Activated T-helper 2 cell treated with anti-CD3 and anti-CD28 coated beads, Interferon-gamma antibody, Interleukin-2, Interleukin-4, amounts not matched to agents 10 μg/mL and 5 μg/mL and 100 μg/mL, durations not matched to agents 14 hours and 24 hours and 36 hours (primary cell): ENCODE results near the gene ATP23. TPM values are rescaled to one million over a fixed set of nuclear protein-coding genes. Genes with fewer than 3 reads are reported as not detected.

ENCODE experiments used
- DNase-seq: peaks from one replicate; pipeline ENCODE4 v3.0.0; 2021; ENCODE audit warnings: low spot score
- H3K27ac Mint-ChIP-seq: one replicate; pipeline ENCODE4 v1.8.0; 2021; ENCODE audit warnings: mixed read lengths
- H3K27me3 Mint-ChIP-seq: one replicate; pipeline ENCODE4 v1.8.0; 2021; ENCODE audit warnings: low read depth, mixed read lengths
- H3K36me3 Mint-ChIP-seq: one replicate; pipeline ENCODE4 v1.8.0; 2021; ENCODE audit warnings: low read depth, mixed read lengths
- H3K4me1 Mint-ChIP-seq: one replicate; pipeline ENCODE4 v1.8.0; 2021; ENCODE audit warnings: low read depth, mixed read lengths
- H3K4me3 Mint-ChIP-seq: one replicate; pipeline ENCODE4 v1.8.0; 2021; ENCODE audit warnings: low read depth, mild to moderate bottlenecking, moderate library complexity, mixed read lengths
- H3K9me3 Mint-ChIP-seq: one replicate; pipeline ENCODE4 v1.8.0; 2021; ENCODE audit warnings: mixed read lengths
- intact Hi-C: fragments of 100-400 bp; cut with micrococcal nuclease; formaldehyde crosslinking; loops from one replicate; pipeline ENCODE4 v1.15.1; 2023
- total RNA-seq: library from RNA; stranded (reverse); gene quantifications from 2 replicates; pipeline ENCODE4 v1.2.3, GENCODE V29; 2022

Gene ATP23
- total RNA-seq, 1 donor from 2014 or later = 12.7 TPM

DNA sequence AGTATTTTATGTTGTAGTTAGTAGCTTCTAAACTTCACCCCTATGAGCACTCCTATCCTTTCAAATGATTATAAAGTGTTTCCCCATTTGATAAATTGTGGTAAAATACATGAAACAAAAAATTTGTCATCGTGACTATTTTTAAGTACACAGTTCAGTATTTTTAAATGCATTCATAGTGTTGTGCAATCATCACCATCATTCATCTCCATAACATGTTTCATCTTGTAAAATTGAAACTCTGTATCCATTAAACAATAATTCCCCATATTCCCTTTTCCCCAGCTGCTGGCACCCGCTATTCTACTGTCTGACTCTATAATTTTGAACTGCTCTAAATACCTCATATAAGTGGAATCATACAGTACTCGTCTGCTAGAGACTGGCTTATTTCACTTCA, 52.5 kb downstream of the ATP23 start:
- peaks cover 2% of the 10 kb centered on the region for H3K27me3 Mint-ChIP-seq
- intact Hi-C loops = no loop called here
- peaks cover 14% of the 10 kb centered on the region for H3K9me3 Mint-ChIP-seq
- no peak for DNase-seq
- no peaks in the 10 kb centered on the region for H3K36me3 Mint-ChIP-seq
- H3K27ac Mint-ChIP-seq = no peak overlapping the region
- no peak overlapping the region for H3K4me3 Mint-ChIP-seq
- no peaks in the 10 kb centered on the region for H3K4me1 Mint-ChIP-seq

DNA sequence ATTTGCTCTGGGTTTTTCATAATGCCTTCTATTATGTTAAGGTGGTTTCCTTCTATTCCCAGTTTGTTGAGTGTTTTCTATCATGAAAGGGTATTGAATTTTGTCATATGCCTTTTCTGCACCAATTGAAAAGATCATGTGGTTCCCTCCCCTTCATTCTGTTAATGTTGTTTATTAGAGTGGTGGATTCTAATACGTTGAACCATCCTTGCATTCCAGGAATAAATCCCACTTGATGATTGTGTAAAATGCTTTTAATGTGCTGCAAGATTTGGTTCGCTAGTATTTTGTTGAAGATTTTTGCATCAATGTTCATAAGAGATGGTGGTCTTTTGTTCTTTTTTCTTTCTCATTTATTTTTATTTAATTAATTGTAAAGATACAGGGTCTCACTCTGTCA, 55.2 kb downstream of the ATP23 start:
- Mint-ChIP-seq H3K4me1 (no peaks in the 10 kb centered on the region), H3K4me3 (no peak overlapping the region), H3K36me3 (no peaks in the 10 kb centered on the region), H3K27ac (no peak overlapping the region), H3K9me3 (peaks cover 25% of the 10 kb centered on the region), H3K27me3 (no peaks in the 10 kb centered on the region)
- intact Hi-C loops = no loop called here
- DNase-seq = no peak

DNA sequence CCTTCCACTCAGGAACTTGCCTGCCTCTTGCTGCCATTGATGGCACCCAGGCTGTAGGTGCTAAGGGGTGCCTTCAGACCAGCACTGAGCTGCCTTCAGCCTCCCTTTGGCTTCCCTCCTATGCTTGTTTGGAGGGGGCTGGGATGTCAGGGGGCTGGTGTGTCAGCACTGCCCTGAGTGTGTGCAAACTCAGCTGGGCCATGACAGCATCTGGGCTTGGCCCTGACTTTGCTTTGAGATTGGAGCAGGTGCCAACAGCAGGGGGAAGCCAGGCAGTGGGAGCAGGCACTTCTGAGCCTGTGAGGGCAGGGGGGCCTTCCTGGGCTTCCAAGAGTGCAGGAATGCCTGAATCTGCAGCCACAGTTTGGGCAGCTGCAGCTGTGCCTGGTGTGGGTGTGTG, 56.9 kb downstream of the ATP23 start:
- no peaks in the 10 kb centered on the region for H3K4me1 Mint-ChIP-seq
- H3K27me3 Mint-ChIP-seq = no peaks in the 10 kb centered on the region
- DNase-seq = no peak
- no peak overlapping the region for H3K4me3 Mint-ChIP-seq
- no peak overlapping the region for H3K27ac Mint-ChIP-seq
- intact Hi-C loops = no loop called here
- H3K9me3 Mint-ChIP-seq = peaks cover 25% of the 10 kb centered on the region
- H3K36me3 Mint-ChIP-seq = no peaks in the 10 kb centered on the region

GRCh38 chr12:58000499-58000898, 59.1 kb downstream of the ATP23 start:
- Mint-ChIP-seq H3K9me3 (peaks cover 25% of the 10 kb centered on the region), H3K36me3 (no peaks in the 10 kb centered on the region), H3K4me1 (no peaks in the 10 kb centered on the region), H3K4me3 (no peak overlapping the region), H3K27ac (no peak overlapping the region), H3K27me3 (no peaks in the 10 kb centered on the region)
- DNase-seq = no peak
- intact Hi-C loops = no loop called here

GRCh38 chr12:58007875-58008274, 66.5 kb downstream of the ATP23 start:
- H3K4me1 Mint-ChIP-seq = no peaks in the 10 kb centered on the region
- H3K36me3 Mint-ChIP-seq = no peaks in the 10 kb centered on the region
- intact Hi-C loops = no loop called here
- H3K4me3 Mint-ChIP-seq = no peak overlapping the region
- no peak overlapping the region for H3K27ac Mint-ChIP-seq
- H3K27me3 Mint-ChIP-seq = no peaks in the 10 kb centered on the region
- DNase-seq = no peak
- no peaks in the 10 kb centered on the region for H3K9me3 Mint-ChIP-seq

DNA sequence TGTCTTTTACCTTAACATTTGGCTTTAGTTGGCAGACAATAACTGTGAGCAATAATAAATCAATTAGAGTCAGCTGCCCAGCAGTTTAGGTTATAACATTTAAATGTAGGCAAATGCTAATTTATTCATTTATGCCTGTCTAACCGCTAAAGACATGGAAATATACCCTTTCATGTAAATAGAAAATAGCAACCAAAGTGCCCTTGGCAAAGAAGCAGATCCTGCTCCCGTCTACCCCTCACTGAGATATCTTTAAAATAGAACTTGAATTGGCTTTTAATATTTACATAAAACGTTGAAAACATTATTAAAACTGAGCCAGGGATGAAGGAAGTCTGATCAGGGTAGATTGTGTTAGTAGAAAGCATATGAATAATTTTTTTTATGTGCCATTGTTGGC, 67.3 kb downstream of the ATP23 start:
- Mint-ChIP-seq H3K9me3 (no peaks in the 10 kb centered on the region), H3K4me1 (no peaks in the 10 kb centered on the region), H3K27me3 (no peaks in the 10 kb centered on the region), H3K36me3 (no peaks in the 10 kb centered on the region), H3K4me3 (no peak overlapping the region), H3K27ac (no peak overlapping the region)
- no peak for DNase-seq
- intact Hi-C loops = no loop called here

Other genes starting within 250 kb of the ATP23 start
- 97.4 and 99.1 TPM in 2 replicates for gene OS9, start 247.4 kb upstream of the ATP23 start, total RNA-seq
- gene AGAP2, start 202.8 kb upstream of the ATP23 start, total RNA-seq = 28.9 and 29.0 TPM in 2 replicates
- gene TSPAN31, start 196.5 kb upstream of the ATP23 start, total RNA-seq = 23.9 and 27.0 TPM in 2 replicates
- 180 and 201 TPM in 2 replicates for gene CDK4, start 189.3 kb upstream of the ATP23 start, total RNA-seq
- 24.7 and 26.2 TPM in 2 replicates for gene MARCHF9, start 186.5 kb upstream of the ATP23 start, total RNA-seq
- gene CYP27B1, start 174.5 kb upstream of the ATP23 start, total RNA-seq = 11.3 and 13.0 TPM in 2 replicates
- gene METTL1, start 169.5 kb upstream of the ATP23 start, total RNA-seq = 61.2 and 64.5 TPM in 2 replicates
- 5.1 and 5.8 TPM in 2 replicates for gene EEF1AKMT3, start 169.0 kb upstream of the ATP23 start, total RNA-seq
- 44.9 and 52.7 TPM in 2 replicates for gene TSFM, start 158.8 kb upstream of the ATP23 start, total RNA-seq
- 0.37 and 0.50 TPM in 2 replicates for gene AVIL, start 122.8 kb upstream of the ATP23 start, total RNA-seq
- 62.5 and 65.2 TPM in 2 replicates for gene CTDSP2, start 94.8 kb upstream of the ATP23 start, total RNA-seq